ENCODE measurements around the gene RAB3GAP1.
"Not testable (repeated sequence)": the region's sequence is repeated elsewhere in the genome, so short reads cannot be mapped to it uniquely, and the experiment has no call there.

Gene RAB3GAP1

GRCh38 chr2:135113322-135113721 lies 61.2 kb downstream of the RAB3GAP1 start:
- no peak for DNase-seq

DNA sequence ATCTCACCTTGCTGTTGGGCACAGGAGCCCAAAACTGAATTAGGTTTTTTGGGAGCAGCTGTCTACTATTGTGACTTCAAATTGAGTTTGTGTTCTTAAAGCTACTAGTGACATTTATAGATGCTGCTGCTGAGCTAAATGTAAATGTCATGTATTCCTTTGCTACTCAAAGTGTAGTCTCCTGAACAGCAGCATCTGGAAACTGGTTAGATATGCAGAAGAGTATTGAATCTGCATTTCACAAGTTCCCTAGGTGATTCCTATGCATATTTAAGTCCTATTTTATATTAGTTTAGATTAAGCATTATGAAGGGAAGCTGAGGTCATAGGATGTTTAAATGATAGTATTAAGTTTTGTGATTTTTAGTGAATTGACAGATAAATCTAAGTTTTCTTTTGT lies 67.5 kb downstream of the RAB3GAP1 start:
- no peak for DNase-seq

GRCh38 chr2:135121016-135121657 lies 69.0 kb downstream of the RAB3GAP1 start:
- DNase-seq = no peak

GRCh38 chr2:135121658-135122039 lies 69.6 kb downstream of the RAB3GAP1 start:
- not testable (repeated sequence) for DNase-seq

- peak; percentile 57 for DNase-seq
Observed at GRCh38 chr2:135124924-135125886, 73.1 kb downstream of the RAB3GAP1 start.

DNA sequence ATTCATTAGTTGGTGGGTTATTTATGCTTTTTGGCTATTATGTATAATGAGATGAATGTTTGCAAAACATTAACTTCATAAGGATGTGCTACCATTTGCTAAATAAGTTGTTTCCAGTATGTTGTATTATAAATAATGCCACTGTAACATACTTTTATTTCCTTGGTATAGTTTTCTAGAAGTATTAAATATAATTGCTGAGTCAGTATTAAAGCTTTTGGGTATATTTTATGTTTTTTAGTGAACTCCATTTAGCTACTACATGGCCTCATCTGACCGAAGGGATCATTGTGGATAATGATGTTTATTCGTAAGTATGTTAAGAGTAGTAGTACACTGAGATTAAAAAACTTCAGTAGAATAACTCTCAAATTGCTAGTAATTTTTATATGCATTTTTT lies 73.8 kb downstream of the RAB3GAP1 start:
- no peak for DNase-seq

- no peak for DNase-seq
Observed at GRCh38 chr2:135130751-135131150, 78.7 kb downstream of the RAB3GAP1 start.

DNA sequence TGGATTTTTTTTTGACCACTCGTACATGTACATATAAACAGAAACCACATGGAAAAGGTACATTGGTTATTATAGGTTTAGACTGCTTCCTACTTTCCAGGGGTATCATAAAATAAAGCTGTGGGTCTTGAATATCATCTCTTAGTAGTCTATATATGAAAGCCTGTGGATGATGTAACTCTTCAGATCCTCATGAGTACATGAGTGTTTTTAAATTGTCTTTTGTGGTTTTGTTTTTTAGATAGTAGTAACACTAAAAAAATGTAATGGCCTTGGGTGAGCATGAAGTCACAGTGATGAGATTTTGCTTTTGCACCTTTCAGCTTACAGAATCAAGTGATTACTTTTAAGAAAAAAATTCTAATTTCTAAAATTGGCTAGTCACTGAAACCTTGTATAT lies 80.2 kb downstream of the RAB3GAP1 start:
- peak; percentile 69 for DNase-seq

DNA sequence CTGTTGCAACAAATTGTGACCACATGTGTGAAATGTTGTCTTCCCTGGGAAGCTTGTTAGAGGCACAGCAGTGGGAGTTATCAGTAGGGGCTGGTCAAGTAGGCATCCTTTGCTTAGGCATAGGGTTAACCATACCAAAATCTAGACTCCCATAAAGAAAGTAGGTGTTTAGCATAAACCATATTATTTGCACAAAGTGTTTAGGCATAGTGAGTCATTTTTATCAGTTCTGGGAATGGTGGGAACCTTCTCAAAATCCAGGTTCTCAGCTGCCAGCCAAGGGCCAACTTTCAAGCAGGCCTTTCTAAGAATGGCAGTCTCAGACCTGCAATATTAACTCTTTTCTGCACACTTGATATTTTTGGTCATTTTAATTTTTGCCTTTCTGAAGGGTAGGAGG lies 88.5 kb downstream of the RAB3GAP1 start:
- no peak for DNase-seq

DNA sequence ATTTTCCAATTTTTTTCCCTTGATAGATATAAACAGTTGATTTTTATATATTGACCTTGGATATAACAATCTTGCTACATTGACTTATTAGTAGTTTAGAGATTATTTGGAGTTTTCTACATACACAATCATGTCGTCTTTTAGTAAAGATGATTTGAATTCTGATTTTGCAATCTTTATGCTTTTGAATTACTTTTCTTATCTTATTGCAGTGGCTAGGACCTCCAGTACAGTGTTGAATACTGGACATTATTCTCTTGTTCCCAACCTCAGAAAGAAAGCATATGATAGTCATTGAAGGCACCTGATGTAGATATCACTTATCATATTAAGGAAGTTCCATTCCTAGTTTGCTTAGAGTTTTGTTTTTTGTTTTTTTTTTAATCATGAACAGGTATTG lies 90.2 kb downstream of the RAB3GAP1 start:
- DNase-seq = no peak

- no peak for DNase-seq
Observed at GRCh38 chr2:135144343-135144742, 92.3 kb downstream of the RAB3GAP1 start.

DNA sequence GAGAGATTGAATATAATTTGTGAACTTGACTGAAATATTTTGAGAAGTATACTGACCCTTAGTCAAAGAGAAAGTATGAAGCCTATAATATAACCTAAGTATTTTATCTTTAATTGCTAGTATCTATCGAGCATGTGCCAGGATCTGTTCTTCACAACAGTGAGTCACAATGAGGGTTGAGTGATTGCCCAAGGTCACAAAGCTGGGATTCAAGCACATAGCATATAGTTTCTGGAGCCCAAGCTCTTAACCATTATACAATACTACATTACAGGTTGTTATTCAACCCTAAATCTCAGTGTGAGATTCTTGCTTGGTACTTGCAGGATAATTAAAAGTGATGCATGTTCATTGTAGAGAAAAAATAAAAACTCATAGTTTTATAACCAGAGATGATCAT lies 97.2 kb downstream of the RAB3GAP1 start:
- peak; percentile 22 for DNase-seq

DNA sequence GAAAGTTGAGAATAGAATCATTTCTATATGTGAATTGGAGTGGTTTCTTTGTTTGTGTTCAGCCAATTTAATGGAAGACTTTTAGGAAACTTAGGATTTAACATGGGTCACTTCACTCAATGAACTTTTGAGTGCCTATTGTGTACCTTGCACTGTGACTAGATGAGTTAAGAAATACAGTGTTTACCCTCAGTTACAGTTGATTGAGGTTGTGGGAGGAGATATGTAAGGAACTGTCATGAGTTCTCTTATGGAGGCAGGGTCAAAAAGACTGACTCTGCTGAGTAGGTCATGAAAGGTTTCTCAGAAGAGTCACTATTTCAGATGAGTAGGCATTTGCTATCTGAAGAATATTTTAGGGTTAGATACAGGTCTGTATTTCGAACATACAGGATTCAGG lies 98.6 kb downstream of the RAB3GAP1 start:
- DNase-seq = no peak

- DNase-seq = no peak
Observed at GRCh38 chr2:135151615-135152014, 99.5 kb downstream of the RAB3GAP1 start.

- DNase-seq = no peak
Observed at GRCh38 chr2:135152361-135152760, 100.3 kb downstream of the RAB3GAP1 start.

GRCh38 chr2:135154962-135155361 lies 102.9 kb downstream of the RAB3GAP1 start:
- DNase-seq = no peak

GRCh38 chr2:135157856-135158255 lies 105.8 kb downstream of the RAB3GAP1 start:
- DNase-seq = no peak

DNA sequence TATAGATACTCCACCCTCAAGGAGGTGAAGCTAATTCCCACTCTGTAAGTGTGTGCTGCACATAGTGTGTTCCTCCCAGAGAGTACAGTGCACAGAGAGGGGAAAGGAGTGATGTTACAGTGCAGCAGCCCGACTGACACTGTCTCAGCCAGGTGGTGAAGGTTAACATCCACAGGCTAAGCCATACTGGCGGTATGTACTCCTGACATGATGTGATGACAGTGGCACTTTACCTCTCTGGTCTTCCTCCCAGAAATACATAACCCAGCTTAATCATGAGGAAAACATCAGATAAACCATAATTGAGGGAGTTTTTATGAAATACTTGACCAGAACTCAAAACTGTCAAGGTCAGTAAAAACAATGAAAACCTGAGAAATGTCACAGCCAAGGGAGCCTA lies 107.1 kb downstream of the RAB3GAP1 start:
- no peak for DNase-seq

DNA sequence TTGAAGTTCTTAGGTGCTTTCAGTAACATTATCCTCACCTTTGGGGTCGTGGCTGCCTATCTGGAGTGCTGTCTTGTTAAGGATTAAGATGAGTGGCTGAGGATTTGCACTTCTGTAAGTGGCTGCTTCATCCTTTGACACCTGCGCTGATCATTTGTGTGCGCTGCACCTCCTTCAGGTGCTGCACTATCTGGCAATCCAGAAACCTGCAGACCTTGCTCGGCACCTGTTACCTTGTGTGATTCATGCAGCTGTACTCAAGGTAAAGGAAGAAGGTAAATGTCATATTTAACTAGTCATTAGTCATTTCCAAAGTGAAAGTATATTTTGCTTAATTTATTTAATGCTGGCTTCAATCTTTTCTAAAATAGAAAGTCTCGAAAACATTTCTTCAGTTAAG lies 110.3 kb downstream of the RAB3GAP1 start:
- DNase-seq = no peak

DNA sequence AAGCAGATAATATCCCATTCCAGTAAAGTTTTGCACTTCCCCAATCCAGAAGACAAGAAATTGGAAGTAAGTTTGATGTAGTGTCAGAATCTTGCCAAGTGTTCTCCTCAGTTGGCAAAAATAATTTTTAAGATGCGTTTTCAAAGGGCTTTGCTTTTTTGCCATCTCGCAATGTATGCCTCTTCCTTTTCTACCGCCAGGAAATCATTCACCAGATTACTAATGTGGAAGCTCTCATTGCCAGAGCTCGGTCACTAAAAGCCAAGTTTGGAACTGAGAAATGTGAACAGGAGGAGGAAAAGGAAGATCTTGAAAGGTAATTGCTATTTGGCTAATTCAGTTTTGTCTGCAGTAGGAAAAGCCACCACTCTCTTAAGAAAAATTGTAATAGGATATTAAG lies 110.7 kb downstream of the RAB3GAP1 start:
- no peak for DNase-seq

DNA sequence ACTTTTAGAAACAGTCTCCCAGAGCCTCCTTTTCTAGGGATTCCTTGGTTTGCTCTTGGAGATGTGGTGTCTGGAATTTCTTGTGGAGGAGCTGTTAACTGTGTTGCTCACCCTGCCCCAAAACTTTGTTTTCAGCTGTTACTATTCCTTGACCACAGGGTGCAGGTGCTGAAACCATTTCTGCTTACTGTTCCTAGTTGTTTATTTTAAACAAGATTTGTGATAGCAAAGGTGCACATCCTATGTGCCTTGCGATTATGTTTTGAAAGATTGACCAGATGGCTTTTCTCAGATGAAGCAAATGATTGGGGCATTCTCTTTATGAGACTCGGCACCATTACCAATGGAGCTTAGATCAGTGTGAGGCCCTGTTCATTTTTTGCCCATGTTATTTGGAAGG lies 111.2 kb downstream of the RAB3GAP1 start:
- DNase-seq = no peak

- DNase-seq = no peak
Observed at GRCh38 chr2:135163901-135164300, 111.8 kb downstream of the RAB3GAP1 start.

- DNase-seq = peak; percentile 30
Observed at GRCh38 chr2:135164431-135164830, 112.3 kb downstream of the RAB3GAP1 start.

DNA sequence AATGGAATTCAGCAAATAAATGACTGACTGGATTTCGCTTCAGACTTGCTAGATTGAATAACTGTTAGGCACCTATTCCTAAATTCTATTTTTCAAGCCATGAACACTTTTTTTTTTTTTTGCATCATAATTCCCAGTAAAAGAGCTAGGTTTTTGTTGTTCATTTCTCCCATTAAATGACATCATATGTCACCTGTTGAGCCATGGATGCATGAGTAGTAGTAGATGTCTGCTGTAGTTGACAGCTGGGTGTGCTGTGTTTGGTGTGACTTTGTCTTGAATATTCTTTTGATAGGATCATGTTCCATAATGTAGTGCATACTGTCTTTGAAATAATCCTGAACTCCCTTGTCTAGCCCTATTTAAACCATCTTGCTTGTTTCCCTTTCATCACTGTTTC lies 115.2 kb downstream of the RAB3GAP1 start:
- no peak for DNase-seq
